HG03342 (cell line): ENCODE data around the gene KRTAP16-1.

ENCODE experiments used
- ATAC-seq: cut with Tn5 transposase; IDR thresholded peaks from one replicate; pipeline ENCODE4 v1.9.1; 2021; ENCODE audit warnings: mild to moderate bottlenecking, moderate library complexity; ENCODE audit not compliant: unreplicated experiment

KRTAP16-1 gene

DNA sequence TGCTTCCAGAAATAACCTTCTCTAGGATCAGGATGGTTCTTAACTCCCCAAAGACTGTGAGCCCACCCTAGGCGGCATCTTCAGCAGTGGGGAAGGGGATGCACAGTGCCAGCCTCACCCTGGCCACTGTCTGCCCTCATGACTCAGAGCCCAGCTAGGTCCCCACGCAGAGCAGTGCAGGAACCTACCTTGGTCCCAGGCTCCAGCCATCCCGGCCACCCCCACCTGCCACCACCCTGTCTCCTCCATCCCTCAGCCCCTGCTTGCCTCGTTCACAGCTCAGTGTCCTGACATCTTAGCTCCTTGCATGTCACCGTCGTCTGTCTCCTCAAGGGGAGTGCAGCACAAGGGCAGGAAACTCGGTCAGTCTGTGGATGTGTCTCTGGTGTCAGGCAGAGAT, 22.5 kb upstream of the KRTAP16-1 start:
- ATAC-seq: no peak

DNA sequence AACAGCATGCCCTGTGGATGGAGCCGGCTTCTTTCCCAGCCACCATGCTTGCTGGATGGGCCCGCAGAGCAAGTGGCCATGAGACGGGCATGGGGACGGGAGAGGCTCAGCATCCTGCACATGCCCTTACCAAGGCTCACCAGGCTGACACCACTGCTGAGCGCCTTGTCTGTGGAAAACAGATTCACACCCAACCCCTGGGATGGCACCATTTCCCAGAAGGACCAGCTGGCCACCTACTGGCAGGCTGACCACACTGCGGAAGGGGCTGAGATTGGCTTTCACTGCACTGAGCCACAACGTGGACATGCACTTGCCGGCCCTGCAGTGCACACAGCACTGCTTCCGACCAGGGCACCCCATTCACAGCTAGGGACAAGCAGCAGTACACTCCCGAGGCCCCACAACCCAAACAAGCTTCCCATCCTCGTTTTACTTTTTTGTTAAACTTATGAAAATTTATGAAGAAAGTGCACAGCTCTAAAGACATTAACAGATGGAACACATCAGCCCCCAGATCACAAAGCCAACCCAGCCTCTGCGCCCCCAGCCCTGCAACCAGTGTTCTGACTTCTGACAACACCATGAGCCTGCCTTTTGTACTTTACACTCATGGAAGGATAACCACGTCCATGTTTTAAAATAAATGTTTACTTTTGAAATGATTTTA, 20.3 kb upstream of the KRTAP16-1 start:
- ATAC-seq: no peak

DNA sequence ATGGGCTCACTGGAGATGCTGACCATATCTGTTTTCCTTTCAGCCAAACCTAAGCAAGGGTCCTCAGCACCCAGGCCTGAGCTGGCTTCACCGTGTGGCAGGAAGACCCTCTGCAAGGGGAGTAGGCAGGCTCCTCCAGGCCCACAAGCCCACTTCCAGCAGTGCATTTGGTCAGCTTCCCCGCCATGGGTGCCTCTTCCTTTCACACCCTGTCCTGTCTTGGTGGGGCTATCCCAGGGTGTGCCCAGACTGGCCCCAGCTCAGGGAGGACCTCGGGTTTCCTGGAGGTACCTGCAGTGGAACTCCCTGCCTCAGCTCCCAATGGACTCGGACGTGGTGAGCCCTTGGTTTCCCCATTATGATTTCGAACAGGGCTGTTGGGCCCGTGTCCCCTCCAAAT, 19.1 kb upstream of the KRTAP16-1 start:
- no peak for ATAC-seq

DNA sequence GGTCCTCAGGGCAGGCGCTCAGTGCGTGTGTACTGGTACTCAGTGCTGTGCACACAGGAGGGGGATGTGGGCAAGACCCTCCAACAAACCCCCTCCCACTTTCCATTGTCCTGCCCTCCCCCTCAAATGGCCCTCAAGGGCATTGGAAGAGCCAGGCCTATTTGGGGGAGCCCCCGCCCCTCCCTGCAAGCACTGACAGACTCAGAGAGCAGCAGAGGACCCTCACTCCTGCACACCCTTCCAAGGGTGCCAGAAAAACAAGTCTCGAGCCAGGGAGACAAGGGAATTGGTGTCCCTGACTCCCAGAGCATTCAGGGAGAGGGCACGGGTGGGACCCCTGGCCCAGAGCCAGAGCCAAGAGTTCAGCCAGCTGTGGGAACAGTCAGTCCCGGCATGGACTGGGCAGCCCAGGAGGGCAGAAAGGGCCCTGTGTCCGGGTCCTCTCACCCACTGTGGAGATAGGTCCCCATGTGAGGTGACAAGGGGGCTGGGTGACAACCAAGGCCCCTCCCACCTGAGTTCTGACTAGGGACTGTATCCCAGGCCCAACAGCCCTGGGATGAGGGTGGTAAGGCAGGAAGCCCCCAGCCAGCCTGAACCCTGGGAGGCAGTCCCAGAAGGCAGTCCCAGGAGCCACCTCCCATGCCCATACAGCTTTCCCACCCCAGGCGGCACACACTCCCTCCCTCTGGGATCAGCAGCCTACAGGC, 18.5 kb upstream of the KRTAP16-1 start:
- ATAC-seq: no peak

DNA sequence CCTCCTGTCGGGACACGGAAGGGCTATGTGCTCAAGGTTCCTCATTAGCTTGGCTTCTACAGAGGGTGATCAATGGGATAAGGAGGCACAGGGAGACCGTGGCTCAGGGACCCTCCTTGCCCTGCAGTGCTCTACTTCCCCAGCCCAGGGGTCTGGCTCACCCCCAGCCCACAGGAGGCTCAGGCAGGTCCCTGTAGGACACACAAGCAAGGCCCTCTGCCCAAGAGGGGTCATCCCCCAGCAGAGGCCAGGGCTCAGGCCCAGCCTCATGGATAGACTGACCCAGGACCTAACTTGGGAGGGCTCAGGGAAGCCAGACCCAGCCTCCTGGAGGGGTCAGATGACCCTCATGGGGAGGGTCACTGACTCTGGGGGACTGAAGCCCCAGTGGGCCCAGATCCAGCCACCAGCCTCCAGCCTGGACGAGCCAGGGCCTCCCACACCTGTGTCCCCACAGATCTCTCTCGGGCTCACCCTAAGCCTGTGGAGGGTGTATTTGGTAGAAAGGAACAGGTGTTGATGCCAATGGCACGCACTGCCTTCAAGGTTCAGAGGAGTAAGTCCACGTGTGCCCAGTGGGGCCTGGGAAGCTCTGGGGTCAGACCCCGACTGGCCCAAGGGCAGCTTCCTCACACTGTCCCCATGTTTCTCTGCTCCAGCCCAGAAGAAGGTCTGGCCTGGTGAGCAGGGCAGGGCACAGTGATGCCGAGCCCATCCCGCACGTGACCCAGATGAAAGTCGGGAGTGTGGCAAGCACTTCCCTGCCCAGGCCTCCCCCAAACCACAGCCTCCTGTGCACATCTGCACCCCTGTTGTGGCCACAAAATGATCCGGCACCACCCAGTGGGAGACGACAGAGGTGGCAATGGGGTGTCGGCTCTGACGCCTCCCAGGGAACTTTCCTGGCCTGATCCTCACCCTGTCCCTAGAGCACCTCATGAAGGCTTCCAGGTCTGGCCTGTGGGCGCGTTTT, 17.4 kb upstream of the KRTAP16-1 start:
- ATAC-seq: no peak

DNA sequence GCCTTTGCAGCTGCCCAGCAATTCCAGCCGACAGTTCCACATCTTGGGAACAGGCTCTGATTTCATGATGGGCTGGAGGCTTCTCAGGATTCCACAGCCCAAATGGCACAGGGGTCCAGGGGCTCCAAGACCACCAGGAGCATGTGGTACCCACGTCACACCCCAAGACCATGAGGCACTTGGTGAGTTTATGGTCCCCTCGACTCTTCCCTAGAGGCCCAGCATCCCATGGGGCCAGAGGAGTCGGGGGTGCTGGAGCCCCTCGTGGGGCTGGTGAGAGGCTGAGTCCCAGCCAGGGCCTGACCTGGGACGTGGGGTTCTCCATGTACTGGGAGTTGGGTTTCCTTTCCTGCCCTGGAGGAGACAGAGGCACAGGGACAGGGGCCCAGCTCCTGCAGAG, 16.5 kb upstream of the KRTAP16-1 start:
- ATAC-seq: no peak

DNA sequence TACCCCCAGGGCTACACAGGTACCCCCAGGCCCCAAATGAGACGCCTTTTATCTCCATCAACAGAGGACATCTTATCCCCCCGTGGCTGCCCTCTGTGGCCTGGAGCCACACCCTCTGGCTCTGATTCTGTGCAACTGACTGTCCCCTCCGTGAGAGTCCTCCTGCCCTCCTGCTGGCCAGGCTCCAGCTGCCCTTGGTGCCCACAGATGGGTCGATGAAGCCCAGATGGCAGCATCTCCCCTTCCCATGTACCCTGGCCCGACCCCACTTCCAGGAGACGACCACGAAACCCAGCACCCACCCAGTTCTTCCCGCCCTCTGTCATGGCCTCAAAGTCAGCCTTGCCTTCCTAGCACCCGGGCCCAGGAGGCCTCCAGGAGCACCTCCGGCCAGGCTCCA, 16.0 kb upstream of the KRTAP16-1 start:
- no peak for ATAC-seq

DNA sequence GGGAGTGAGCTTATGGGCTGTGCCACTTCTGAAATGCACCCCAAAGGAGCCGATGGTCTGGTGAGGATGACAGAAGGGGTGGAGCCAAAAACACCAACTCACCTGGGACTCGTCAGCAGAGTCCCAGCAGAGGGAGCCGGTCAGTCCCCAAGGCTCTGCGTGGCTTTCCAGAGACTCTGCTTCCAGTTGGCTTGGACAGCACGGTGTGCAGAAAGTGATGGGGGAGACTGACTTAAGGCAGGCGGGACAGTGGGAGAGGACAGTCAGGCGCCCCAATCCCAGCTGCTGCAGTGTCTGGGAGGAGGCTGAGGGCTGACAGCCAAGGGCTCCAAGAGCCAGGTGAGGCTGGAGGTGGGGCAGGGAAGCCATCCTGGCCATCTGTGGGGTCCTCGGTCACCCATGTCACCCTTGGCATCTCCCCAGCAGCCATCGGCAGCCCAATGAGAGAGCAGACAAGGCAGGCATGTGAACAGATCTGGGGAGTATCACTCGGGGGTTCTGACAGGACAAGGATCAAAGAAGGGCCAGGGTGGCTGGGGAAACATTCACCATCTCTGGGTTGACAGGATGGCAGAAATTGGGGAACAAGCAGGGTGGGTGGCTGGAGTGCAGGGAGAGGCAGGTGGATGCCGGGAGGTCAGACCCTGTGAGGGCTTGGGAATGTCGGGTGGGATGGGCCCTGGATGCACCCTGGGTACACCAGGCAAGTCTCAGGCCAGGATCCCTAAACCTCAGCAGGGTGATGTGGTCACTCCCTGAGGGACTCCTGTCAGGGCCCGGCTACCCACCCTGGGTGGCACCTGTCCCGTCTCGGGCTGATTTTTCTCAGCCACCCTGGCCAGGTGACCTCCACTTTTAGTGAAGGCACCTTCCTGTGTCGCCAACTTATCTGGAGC, 15.3 kb upstream of the KRTAP16-1 start:
- ATAC-seq: no peak

DNA sequence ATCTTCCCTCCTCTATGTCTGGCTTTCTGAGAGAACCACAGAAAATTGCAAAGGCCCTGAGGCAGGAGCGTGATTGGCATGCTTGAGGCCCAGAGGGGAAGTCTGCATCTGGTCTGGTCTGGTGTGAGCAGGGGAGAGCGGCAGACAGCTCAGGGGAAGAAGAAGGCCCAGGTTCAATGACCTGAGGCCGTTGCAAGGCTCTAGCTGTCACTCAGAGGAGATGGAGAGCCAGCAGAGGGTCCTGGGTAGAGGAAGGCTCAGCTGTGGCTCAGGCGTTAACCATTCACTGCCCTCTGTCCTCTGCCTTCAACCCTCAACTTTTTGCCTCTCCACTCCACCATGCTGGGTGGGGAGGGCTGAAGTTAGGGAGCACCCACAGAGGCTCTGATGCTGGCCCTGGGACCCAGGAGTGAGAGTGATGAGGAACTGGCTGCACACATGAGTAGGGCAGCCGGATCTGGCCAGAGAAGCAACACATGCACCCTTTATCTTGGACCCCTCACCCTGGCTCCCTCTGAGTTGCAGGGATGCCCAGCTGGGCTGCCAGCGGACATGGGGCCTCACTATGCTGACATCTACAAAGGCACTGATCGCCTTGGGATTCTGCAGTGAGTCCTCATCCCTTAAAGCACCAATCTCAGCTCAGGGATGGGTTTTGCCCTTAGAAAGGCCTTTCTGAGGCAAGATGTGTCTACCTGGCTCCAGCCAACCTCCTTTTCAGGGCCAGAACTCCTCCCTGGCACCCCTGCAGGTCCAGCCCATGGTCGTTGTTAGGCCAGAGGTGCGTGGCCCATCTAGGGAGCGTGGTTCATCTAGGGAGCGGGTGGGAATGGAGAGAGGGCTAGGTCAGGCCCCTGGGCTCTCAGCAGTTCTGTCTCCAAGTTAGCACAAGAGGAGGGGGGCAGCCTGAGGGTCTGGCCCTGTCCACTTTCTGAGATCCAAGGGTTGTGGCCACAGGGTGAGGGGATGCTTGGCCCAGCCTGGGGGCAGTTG, 14.1 kb upstream of the KRTAP16-1 start:
- ATAC-seq: no peak

DNA sequence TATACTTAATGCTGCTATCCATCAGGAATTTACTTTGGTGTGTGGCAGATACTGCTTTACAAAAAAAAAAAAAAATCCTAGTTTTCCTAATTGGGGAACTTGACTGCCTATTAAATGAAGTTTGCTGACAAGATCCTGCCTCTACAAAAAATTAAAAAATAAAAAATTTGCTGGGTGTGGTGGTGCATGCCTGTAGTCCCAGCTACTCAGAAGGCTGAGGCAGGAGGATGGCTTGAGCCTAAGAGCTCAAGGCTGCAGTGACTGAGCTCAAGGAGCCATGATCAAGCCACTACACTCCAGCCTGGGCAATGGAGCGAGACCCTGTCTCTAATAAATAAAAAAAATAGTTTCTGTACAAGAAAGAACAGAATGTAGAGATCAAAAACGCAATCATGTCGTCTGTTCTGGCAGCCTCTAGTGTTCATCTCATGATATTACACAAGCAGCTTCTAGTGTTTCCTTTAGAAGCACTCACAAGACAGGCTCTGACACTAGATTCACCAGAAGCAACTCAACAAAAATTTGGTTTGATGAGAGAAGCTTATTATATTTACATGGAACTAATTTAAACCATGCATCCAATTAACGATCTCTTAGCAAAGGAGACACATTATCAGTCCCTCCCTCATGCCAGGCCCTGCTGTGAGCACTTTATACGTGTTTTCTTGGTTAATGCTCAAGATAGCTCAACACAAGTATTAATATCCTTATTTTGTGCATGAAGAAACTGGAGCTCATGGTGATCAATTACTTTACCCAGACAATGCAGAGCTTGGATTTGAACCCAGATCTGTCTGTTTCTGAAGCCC, 13.2 kb upstream of the KRTAP16-1 start:
- no peak for ATAC-seq

DNA sequence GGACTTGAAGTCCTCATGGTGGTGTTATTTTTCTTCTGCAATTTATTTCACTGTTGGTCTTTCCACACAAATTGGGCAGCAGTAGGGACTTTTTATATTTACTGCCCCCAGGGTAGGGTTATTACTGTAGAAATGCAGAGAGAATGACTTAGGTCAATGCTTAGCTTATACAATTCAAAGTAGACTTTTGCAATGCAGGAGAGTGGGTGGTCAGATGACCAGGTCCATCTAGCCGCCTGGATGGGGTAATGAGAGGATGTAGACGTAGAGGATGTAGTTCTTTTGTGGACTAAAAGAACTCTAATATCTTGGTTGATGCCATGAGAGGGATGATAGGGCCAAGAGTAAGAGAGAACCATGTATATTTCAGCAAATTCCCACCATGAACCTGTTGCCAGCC, 9.1 kb upstream of the KRTAP16-1 start:
- no peak for ATAC-seq

DNA sequence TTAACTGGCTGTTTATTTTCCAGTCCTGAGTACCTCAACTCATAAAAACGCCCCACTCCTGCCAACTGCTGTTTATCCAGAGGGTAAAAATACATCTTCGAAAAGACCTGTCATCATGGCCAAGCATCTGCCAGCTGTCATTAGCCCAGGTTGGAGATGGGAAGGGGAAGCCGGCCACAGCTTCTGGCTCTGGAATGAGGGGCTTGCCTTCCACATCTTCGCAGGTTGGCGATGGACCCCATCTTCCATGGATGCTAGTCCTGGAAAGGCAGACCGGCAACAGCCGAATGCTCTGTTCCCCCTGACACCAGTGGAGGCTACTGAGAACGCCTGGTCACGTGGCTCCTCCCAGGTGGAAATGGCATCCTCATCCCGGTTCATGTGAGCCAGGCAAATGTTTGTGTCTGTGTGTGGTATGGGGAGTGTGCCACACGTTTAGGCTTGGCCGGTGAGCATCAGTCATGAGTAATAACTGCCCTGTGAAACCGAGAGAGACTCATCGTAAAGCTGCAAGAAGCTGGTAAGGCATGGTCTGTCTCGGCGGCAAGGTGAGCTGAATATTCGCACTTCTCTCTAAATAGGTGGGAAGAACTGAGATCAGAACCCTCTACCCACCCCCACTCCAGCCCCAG, 6.8 kb upstream of the KRTAP16-1 start:
- ATAC-seq: no peak

DNA sequence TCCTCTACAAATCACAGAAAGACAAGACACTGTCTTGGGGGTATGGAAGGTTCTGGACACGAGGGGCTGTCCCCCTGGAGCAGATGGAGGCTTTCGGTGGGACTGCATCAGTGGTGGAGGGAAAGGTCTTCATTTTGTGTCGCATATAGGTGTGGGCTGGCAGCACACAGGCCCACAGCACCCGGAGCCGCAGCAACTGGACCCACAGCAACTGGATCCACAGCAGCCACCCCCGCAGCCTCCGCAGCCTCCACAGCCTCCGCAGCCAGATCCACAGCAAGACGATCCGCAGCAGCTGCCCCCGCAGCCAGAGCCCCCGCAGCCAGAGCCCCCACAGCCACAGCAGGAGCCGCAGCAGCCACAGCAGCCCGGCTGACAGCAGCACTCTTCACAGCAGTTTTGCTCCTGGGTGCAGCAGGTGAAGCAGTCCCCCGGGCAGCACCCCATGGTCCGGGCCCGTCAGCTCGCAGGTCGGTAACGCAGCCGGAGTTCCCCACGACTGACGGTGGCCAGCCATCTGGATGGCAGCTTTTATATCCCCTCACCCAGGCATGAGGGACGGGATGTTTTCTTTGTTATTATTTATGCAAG, 6.2 kb upstream of the KRTAP16-1 start, which contains the start of gene KRTAP17-1:
KRTAP17-1 (minus strand) TSS at position 507 of the 591 bp plus-strand sequence; CDS start at position 447, 60 bp downstream.
- no peak for ATAC-seq

DNA sequence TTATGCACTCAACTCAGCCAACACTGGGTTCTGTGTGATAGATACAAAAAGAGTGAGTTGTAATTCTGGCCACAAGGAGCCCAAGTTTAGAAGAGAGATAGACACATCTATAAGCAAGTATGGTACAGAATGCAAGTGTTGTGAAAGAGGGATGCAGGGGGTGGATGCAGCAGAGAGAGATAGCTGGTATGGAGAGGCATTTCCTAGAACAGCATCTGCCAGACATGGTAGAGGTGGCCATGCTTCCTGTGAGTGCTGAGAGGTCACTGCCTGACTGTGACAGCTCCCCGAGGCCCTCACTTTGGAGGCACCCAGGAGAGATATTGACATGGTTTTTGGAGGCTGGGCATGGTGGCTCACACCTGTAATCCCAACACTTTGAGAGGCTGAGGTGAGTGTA, 2.0 kb upstream of the KRTAP16-1 start:
- no peak for ATAC-seq

DNA sequence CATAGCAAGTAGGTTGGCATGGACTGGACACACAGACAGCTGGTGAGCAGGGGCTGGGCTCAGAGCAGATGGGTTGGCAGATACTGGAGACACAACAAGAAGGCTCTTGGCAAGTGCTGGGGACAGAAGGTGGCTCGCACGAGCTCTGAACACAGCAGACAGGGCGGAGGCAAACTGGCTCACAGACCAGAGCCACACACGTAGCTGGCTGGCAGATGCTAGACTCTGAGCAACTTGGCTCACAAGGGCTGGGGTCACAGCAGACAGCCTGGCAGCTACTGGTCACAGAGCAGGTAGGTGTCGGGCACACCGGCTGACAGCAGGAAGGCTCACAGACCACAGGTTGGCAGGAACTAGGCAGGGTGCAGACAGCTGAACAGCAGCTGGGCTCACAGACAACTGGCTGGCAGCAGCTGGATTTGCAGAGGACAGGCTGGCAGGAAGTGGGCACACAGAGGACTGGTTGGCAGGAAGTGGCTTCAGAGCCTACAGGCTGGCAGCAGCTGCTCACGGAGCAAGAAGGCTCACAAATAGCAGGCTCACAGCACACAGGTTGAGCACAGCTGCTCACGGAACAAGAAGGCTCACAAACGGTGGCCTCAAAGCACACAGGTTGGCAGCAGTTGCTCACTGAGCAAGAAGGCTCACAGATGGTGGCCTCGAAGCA, 725 bp downstream of the KRTAP16-1 start:
- ATAC-seq: no peak

DNA sequence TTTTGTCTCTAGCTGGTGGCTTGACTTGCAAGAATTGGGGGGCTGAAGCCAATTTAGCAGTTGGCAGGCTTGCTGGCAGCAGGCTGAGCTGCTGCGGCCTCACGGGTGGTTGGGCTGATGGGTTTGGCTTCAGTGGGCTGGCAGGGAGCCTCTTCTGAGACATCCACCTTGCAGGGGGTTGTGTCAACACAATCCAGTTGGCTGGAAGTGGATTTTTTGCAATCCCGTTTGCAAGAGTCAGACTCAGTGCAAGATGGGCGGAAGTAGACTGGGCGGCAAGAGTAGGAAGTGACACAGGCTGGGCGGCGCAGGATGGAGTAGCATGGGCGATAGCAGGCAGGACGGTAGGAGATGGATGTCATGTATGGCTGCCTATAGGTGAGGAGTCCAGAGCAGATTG, 1.5 kb downstream of the KRTAP16-1 start:
- no peak for ATAC-seq

DNA sequence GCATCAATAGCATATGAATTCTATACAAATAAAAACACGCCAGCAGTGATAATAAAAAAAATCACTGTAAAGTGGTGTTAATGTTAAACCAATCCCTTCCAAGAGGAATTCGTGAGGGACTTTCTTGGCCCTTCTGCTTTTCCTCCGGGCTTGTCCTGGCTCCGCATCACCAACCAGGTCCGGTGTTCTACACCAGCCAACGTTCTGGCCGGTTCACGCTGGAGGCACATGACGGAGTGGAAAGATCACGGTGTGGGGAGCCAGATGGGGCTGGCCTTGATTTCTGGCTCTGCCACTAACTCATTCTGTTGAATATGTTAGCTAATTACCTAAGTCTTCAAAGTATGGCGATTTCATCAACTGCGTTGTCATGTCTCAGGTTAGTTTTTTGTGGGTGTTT, 5.0 kb downstream of the KRTAP16-1 start:
- no peak for ATAC-seq
